Activated CD8-positive, alpha-beta memory T cell treated with anti-CD3 and anti-CD28 coated beads, Interleukin-2, amount 10 ng/mL, durations not matched to agents 7 days and 5 days (primary cell): ENCODE results near the gene AGAP2. TPM values are rescaled to one million over a fixed set of nuclear protein-coding genes. Genes with fewer than 3 reads are reported as not detected.
"Not testable (repeated sequence)": the region's sequence is repeated elsewhere in the genome, so short reads cannot be mapped to it uniquely, and the experiment has no call there.

Experiments used
- ATAC-seq: fragments of 150-1000 bp; cut with Tn5 transposase; one replicate; pipeline ENCODE4 v1.10.0; 2021; ENCODE audit warnings: moderate library complexity
- CTCF ChIA-PET: fragments of 350-600 bp; sonication (Branson Sonifier 250); formaldehyde crosslinking; loops from one replicate; lab custom pipeline; 2021; ENCODE audit warnings: antibody characterized with exemption; lab: Charles Lee
- DNase-seq: peaks from one replicate; pipeline ENCODE4 v3.0.0-alpha.2; 2020
- H3K27ac Mint-ChIP-seq: one replicate; pipeline ENCODE4 v1.8.0; 2021; ENCODE audit warnings: mild to moderate bottlenecking, mixed read lengths
- H3K27me3 Mint-ChIP-seq: one replicate; pipeline ENCODE4 v1.8.0; 2021; ENCODE audit warnings: mixed read lengths
- H3K36me3 Mint-ChIP-seq: one replicate; pipeline ENCODE4 v1.8.0; 2021; ENCODE audit warnings: mild to moderate bottlenecking, mixed read lengths
- H3K4me1 Mint-ChIP-seq: one replicate; pipeline ENCODE4 v1.8.0; 2021; ENCODE audit warnings: mixed read lengths
- H3K4me3 Mint-ChIP-seq: one replicate; pipeline ENCODE4 v1.8.0; 2021; ENCODE audit warnings: mild to moderate bottlenecking, moderate library complexity, mixed read lengths
- H3K9me3 Mint-ChIP-seq: one replicate; pipeline ENCODE4 v1.8.0; 2022; ENCODE audit warnings: low read depth, mixed read lengths
- total RNA-seq, 2 experiments: library from RNA; stranded (reverse); gene quantifications; one replicate each; pipeline ENCODE4 v1.2.3, GENCODE V29; 2021

The AGAP2 gene
- total RNA-seq, 2 experiments from 2014 or later: 70.7 to 72.7 TPM

DNA sequence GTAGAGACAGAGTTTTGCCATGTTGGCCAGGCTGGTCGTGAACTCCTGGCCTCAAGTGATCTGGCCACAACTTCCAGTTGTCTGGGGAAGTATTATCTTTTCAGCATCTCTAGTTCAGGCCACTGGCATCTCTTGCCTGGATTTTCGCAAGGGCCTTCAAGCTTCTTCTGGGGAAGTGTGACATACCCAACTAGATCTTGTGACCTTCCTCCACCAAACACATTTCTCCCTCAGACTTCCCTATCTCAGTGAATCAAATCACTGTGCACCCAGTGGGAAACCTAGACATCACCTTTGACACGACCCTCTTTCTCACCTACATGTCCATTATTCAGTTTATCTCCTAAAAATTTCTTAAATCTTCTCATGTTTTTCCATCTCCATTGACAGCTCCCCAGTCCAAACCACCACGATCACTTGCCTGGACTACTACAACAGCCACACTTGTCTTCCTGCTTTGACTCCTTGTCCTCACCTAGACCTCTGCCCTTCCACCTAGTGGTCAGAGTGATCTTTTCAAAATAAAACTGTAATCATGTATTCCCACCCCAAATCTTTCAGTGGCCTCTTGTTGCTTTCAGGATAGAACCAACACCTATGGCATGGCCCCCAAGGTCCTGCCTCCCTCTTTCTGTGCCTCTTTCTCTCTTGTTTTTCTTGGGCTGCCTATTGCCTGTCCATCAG lies 37.2 kb upstream of the AGAP2 start:
- Mint-ChIP-seq H3K36me3 (peaks cover 8% of the 10 kb centered on the region), H3K4me1 (peaks cover 19% of the 10 kb centered on the region), H3K4me3 (no peak overlapping the region), H3K27ac (no peak overlapping the region), H3K27me3 (no peaks in the 10 kb centered on the region), H3K9me3 (no peaks in the 10 kb centered on the region)
- CTCF ChIA-PET: interaction anchor here (1.4 to 4.8 kb wide), 5 partner anchors 11 to 129 kb away, joined by 3 to 25 read pairs (median 4); no protein-coding TSS in a partner anchor
- no peak for DNase-seq
- ATAC-seq: no peak

DNA sequence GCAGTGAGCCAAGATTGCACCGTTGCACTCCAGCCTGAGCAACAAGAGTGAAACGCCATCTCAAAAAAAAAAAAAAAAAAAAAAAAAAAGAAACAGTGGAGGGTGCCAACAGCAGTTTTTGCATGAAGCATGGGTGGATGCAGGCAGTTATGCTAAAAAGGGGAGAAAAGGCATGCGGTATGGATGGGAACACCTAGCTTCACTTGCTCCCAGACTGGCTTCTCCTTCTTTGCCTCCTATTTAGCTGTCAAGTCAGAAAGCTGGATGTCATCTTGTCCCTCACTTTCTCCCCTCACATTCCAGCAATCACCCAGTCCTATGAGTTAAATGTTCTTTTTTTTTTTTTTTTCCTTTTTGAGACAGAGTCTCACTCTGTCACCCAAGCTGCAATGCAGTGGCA lies 36.5 kb upstream of the AGAP2 start:
- peaks cover 8% of the 10 kb centered on the region for H3K36me3 Mint-ChIP-seq
- no peak overlapping the region for H3K4me3 Mint-ChIP-seq
- no peaks in the 10 kb centered on the region for H3K27me3 Mint-ChIP-seq
- DNase-seq: no peak
- CTCF ChIA-PET: interaction anchor here (1.0 to 4.8 kb wide), 4 partner anchors 8 to 19 kb away, joined by 3 to 25 read pairs (median 4); partner anchors contain the start of gene TSFM
- H3K27ac Mint-ChIP-seq: no peak overlapping the region
- no peak for ATAC-seq
- H3K9me3 Mint-ChIP-seq: no peaks in the 10 kb centered on the region
- peaks cover 22% of the 10 kb centered on the region for H3K4me1 Mint-ChIP-seq

DNA sequence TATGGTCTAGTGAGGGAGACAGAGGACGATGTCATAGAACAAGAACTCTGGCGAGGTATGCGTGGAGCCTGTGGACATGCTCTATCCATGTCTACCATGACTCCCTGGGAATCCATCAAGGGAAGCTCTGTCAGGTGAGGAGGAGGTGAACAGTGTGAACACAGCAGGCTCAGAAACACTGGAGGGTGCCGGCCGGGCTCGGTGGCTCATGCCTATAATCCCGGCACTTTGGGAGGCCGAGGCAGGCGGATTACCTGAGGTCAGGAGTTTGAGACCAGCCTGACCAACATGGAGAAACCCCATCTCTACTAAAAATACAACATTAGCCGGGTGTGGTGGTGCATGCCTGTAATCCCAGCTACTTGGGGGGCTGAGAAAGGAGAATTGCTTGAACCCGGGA lies 36.1 kb upstream of the AGAP2 start:
- not testable (repeated sequence) for ATAC-seq, H3K4me3 Mint-ChIP-seq, H3K9me3 Mint-ChIP-seq, DNase-seq, H3K27me3 Mint-ChIP-seq, H3K27ac Mint-ChIP-seq
- peaks cover 12% of the 10 kb centered on the region for H3K36me3 Mint-ChIP-seq
- H3K4me1 Mint-ChIP-seq: peaks cover 26% of the 10 kb centered on the region
- CTCF ChIA-PET: interaction anchor here (0.7 to 4.8 kb wide), 5 partner anchors 8 to 18 kb away, joined by 3 to 25 read pairs (median 4); partner anchors contain the start of gene TSFM

DNA sequence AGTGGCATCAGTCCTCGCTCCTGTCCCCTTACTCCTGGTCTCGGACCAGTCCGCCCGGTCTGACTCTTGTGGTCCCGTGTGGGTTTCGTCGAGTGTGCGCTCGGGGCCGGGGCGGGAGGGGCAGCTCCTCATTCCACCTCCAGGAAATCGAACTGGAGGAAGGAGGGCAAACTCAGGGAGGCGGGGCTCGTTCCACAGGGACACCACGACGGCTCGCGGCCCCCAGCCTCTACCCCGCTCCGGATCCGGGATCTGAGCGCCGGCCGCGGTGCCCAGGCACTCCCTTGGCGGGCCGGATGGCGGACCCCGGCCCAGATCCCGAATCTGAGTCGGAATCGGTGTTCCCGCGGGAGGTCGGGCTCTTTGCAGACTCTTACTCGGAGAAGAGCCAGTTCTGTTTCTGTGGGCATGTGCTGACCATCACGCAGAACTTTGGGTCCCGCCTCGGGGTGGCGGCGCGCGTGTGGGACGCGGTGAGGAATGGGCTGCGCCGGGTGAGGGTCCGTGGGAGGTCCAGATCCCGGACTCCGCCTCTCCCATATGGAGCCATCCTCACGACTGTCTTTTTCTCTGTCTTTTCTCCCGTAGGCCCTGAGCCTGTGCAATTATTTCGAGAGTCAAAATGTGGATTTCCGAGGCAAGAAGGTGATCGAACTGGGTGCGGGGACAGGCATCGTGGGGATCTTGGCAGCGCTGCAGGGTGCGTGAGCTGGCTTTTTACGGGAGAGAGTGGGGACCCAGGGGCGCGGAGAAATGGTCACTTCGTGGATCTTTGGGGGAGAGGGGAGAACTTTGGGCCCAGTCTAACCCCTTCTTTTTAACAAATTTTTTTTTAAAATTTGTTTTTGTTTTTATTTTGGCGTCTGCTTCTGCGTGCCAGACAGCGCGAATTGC lies 34.1 kb upstream of the AGAP2 start, which contains the start of gene EEF1AKMT3:
Gene EEF1AKMT3 (plus strand): TSS at position 186 of the 894 bp plus-strand sequence. CDS start 111 bp downstream, at position 297.
- Mint-ChIP-seq H3K36me3 (peaks cover 10% of the 10 kb centered on the region), H3K4me1 (peaks cover 26% of the 10 kb centered on the region), H3K9me3 (no peaks in the 10 kb centered on the region), H3K4me3 (peak within 1 kb of the TSS; percentile 99), H3K27me3 (no peaks in the 10 kb centered on the region), H3K27ac (peak within 1 kb of the TSS; percentile 98)
- CTCF ChIA-PET: interaction anchor here (0.8 to 4.8 kb wide), 6 partner anchors 8 to 65 kb away, joined by 3 to 25 read pairs (median 6); partner anchors contain the start of gene TSFM
- ATAC-seq (peak; percentile 55), DNase-seq (peak; percentile 72)

DNA sequence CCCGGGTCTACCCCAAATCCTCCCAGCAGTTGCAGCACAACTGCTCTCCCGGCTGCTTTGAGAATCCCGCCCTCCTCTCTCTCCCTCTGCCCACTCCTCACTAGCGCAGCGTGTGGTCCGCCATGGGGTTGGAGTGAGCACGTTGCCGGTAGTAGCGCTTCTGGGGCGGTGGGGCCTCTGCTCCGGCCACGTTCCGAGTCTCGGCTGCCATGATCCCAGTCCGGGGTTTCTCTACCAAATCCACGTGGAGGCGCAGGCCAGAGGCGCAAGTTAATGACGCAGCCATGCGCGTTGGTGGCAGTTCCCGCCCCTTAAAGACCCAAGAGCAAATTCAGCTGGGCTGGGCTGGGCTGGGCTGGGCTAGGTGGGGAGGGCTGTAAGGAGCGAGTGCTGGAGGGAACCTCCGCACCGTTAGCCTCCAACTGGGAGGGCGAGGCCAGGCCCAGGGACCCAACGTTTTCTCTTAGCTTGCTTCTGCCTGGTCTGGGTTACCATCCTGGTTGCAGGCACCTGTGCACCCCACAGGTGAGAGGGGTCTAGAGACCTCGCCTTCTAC lies 33.4 kb upstream of the AGAP2 start, which contains the start of gene METTL1:
Gene METTL1 (minus strand): TSS at position 233 of the 556 bp plus-strand sequence. CDS start 22 bp downstream, at position 211.
- ATAC-seq: peak; percentile 92
- CTCF ChIA-PET: interaction anchor here (0.8 to 4.8 kb wide), 6 partner anchors 9 to 65 kb away, joined by 3 to 25 read pairs (median 6); partner anchors contain the start of gene TSFM
- Mint-ChIP-seq H3K4me3 (peak within 1 kb of the TSS; percentile 99), H3K27ac (peak within 1 kb of the TSS; percentile 98), H3K36me3 (peaks cover 10% of the 10 kb centered on the region), H3K9me3 (no peaks in the 10 kb centered on the region), H3K4me1 (peaks cover 26% of the 10 kb centered on the region), H3K27me3 (peaks cover under 1% of the 10 kb centered on the region)
- DNase-seq: peak; percentile 97

DNA sequence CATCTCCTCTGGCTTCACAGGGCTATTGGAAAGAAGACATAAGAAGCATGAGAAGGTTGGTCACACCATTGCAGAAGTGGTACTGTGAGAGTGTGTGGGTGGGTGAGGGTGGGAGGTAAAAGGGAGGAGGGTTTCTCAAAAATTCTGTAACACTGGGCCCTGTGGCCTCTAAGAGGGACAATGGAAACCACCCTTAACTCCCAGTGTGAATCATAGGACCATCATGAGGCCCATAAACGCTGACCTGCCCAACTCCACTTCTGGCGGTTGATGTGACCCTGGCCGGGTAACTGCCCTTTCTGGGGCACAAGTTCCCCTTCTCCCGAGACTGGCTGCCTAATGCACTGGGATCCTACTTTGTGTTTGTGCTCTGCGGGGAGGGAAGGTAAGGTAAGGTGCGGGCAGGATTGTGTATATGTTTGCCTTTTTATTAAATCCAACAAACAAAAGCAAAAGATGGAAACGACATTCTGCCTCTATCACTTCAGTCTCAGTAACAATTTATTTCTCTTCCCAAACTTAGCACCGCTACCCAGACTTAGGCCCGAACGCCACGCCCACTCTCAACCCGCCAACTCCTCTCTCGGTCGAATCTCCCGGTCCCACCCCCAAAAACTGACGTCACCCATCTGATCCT lies 32.8 kb upstream of the AGAP2 start:
- no peaks in the 10 kb centered on the region for H3K9me3 Mint-ChIP-seq
- peaks cover 6% of the 10 kb centered on the region for H3K27me3 Mint-ChIP-seq
- peak overlapping the region; percentile 98 for H3K27ac Mint-ChIP-seq
- H3K36me3 Mint-ChIP-seq: peaks cover 10% of the 10 kb centered on the region
- CTCF ChIA-PET: interaction anchor here (1.7 to 4.8 kb wide), 2 partner anchors 12 to 15 kb away, joined by 8 to 25 read pairs; partner anchors contain the start of gene TSFM
- peak; percentile 74 for ATAC-seq
- H3K4me1 Mint-ChIP-seq: peaks cover 30% of the 10 kb centered on the region
- H3K4me3 Mint-ChIP-seq: peak overlapping the region; percentile 99
- DNase-seq: peak; percentile 92

DNA sequence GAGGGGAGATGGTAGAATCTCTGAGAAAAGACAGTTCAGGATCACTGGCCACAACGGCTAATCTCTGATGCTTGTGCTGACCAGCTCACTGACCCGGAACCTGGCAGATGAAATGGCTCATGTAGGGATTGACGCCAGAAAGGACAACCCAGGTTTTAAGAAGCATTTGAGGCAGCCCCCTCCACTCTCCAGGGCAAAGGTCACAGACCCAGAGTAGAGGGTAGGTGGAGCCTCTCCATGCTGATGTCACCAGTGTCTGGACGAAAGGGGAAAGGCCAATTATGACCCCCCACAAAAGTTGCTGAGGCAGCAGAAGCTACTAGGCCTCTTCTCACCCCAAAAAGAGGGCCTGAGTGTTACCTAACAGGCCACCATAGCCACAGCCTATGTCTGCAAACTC lies 32.2 kb upstream of the AGAP2 start:
- peaks cover 31% of the 10 kb centered on the region for H3K4me1 Mint-ChIP-seq
- H3K27ac Mint-ChIP-seq: peak overlapping the region; percentile 55
- peak overlapping the region; percentile 99 for H3K4me3 Mint-ChIP-seq
- peaks cover 10% of the 10 kb centered on the region for H3K27me3 Mint-ChIP-seq
- H3K36me3 Mint-ChIP-seq: peaks cover 8% of the 10 kb centered on the region
- ATAC-seq (no peak), DNase-seq (no peak)
- no peaks in the 10 kb centered on the region for H3K9me3 Mint-ChIP-seq
- CTCF ChIA-PET: interaction anchor here (4.8 kb wide), 1 partner anchor 14 kb away, joined by 25 read pairs; no protein-coding TSS in a partner anchor

DNA sequence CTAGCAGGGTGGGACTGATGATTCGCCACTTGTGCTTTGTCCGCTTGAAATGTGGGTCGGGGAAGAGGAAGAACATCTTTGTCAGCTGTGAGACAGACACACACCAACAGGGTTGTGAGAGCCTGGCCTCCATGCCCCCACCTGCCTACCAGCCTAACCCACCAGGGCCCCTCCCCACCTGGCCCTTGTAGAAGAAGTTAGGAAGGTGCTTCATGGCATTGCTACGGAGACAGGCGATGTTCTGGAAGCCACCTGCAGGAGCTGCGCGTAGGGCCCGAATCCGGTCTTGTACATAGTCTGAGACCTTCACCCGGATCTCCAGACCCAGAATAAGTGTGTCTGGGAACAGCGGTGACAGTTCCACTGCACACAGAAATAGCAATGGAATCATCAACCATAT lies 31.1 kb upstream of the AGAP2 start:
- DNase-seq: no peak
- peaks cover 5% of the 10 kb centered on the region for H3K36me3 Mint-ChIP-seq
- H3K27me3 Mint-ChIP-seq: peaks cover 15% of the 10 kb centered on the region
- no peaks in the 10 kb centered on the region for H3K9me3 Mint-ChIP-seq
- ATAC-seq: no peak
- no peak overlapping the region for H3K27ac Mint-ChIP-seq
- H3K4me1 Mint-ChIP-seq: peaks cover 36% of the 10 kb centered on the region
- CTCF ChIA-PET: no interaction called here
- H3K4me3 Mint-ChIP-seq: peak overlapping the region; percentile 38

DNA sequence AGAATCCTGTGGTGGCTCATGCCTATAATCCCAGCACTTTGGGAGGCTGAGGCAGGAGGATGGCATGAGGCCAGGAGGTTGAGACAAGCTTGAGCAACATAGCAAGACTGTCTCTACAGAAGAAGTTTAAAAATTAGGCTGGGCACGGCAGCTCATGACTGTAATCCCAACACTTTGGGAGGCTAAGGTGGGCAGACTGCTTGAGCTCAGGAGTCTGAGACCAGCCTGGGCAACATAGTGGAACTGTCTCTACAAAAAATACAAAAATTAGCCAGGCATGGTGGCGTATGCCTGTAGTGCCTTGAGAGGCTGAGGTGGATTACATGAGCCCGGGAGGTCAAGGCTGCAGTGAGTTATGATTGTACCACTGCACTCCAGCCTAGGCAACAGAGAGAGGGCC lies 29.3 kb upstream of the AGAP2 start:
- peaks cover 43% of the 10 kb centered on the region for H3K4me1 Mint-ChIP-seq
- DNase-seq (no peak), ATAC-seq (no peak)
- peaks cover 15% of the 10 kb centered on the region for H3K27me3 Mint-ChIP-seq
- no peak overlapping the region for H3K27ac Mint-ChIP-seq
- no peaks in the 10 kb centered on the region for H3K9me3 Mint-ChIP-seq
- no peak overlapping the region for H3K4me3 Mint-ChIP-seq
- H3K36me3 Mint-ChIP-seq: peaks cover 9% of the 10 kb centered on the region
- CTCF ChIA-PET: interaction anchor here (1.2 to 3.2 kb wide), 4 partner anchors 9 to 97 kb away, joined by 3 to 48 read pairs (median 8); partner anchors contain the start of gene MARCHF9

DNA sequence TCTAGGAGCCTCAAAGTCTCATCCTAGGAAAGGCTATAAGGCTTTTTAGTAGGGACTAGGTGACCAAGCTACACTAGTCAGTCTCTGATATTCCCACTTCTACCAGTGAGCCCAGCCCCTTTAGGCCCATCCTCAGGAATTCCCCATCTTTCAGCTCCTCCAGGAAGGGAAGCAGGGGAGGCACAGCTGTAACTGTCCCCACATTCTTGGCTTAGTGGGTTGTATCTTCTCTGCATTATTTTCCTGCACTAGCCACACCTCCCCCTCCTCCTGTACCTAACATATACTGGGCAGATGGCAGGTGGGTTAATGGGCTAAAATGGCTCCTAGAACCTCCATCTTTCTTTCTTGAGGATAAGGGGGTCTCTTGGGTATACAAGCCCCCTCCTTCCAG lies 28.8 kb upstream of the AGAP2 start:
- Mint-ChIP-seq H3K4me1 (peaks cover 42% of the 10 kb centered on the region), H3K36me3 (peaks cover 13% of the 10 kb centered on the region), H3K27ac (no peak overlapping the region), H3K27me3 (peaks cover 15% of the 10 kb centered on the region), H3K4me3 (no peak overlapping the region), H3K9me3 (no peaks in the 10 kb centered on the region)
- ATAC-seq (no peak), DNase-seq (no peak)
- CTCF ChIA-PET: interaction anchor here (1.2 to 3.2 kb wide), 4 partner anchors 8 to 98 kb away, joined by 3 to 48 read pairs (median 8); partner anchors contain the start of gene MARCHF9

DNA sequence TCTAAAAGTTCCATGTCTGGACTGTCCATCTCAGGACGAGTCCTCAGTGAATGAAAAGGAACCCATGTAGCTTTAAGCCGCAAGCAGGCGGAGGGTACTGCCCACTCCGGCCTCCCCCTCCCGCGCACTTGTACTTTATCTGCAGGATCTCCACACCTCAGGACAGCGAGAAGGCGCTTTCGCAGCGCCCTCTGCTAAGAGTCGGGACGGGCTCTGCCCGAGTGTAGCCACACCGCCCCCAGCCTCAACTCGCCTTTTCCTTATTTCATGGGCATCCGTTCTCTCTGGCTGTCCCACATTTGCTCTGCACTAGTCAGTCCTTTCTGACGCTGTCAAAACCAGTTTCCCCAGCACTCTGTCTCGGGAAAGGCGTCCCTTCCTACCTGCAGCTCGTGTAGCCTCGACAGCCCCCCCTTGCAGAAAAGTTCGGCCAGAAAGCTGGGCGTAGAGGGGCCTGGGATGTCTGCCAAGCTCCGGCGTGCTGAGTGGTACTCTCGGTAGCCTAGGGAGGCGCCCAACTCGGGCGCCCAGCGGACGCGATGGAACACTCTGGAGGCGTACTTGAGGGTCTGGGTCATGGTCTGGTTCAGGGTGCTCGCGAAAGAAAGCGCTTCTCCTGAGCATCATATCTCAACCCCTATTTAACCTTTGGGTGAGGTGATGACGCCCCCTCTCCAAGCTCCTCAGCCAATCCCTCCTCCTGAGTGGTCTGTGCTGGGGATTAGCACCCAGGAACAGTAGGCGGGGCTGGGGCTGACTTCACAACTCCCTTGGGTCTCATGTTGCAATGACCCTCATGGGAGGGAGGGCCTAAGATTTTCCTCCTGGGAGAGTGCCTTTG lies 28.1 kb upstream of the AGAP2 start, which contains the start of gene CYP27B1:
Gene CYP27B1 (minus strand): TSS at position 615 of the 841 bp plus-strand sequence. CDS start 37 bp downstream, at position 578.
- Mint-ChIP-seq H3K27me3 (peaks cover 15% of the 10 kb centered on the region), H3K27ac (no peak within 1 kb of the TSS), H3K36me3 (peaks cover 13% of the 10 kb centered on the region), H3K4me3 (peak within 1 kb of the TSS; percentile 80), H3K4me1 (peaks cover 39% of the 10 kb centered on the region), H3K9me3 (no peaks in the 10 kb centered on the region)
- DNase-seq (no peak), ATAC-seq (no peak)
- CTCF ChIA-PET: interaction anchor here (0.8 to 3.2 kb wide), 9 partner anchors 7 to 139 kb away, joined by 3 to 48 read pairs (median 3); partner anchors contain the start of gene MARCHF9
